ENCODE measurements around the gene MEX3D. TPM values are rescaled to one million over a fixed set of nuclear protein-coding genes. Genes with fewer than 3 reads are reported as not detected.

Gene MEX3D
- total RNA-seq, 4 donors from 2014 or later: 4.9 to 7.9 (median 6.5) TPM

- no peak for TF ChIP-seq CTCF (IDR thresholded peaks at IDR 0.05; ENCODE audit: low read depth)
These were observed 44.3 kb upstream of the MEX3D start for GRCh38 chr19:1612114-1613086.

- no peak for TF ChIP-seq CTCF (IDR thresholded peaks at IDR 0.05; ENCODE audit: low read depth)
These were observed 43.2 kb upstream of the MEX3D start for GRCh38 chr19:1611353-1611752.

GRCh38 chr19:1610579-1610978, 42.5 kb upstream of the MEX3D start:
- TF ChIP-seq CTCF (IDR thresholded peaks at IDR 0.05; ENCODE audit: low read depth): no peak

- TF ChIP-seq CTCF (IDR thresholded peaks at IDR 0.05; ENCODE audit: low read depth): no peak
These were observed 41.8 kb upstream of the MEX3D start for GRCh38 chr19:1609680-1610474.

- no peak for TF ChIP-seq CTCF (IDR thresholded peaks at IDR 0.05; ENCODE audit: low read depth)
These were observed 40.9 kb upstream of the MEX3D start for GRCh38 chr19:1609103-1609396.

- TF ChIP-seq CTCF (IDR thresholded peaks at IDR 0.05; ENCODE audit: low read depth): no peak
These were observed 40.4 kb upstream of the MEX3D start for GRCh38 chr19:1608359-1609102.

Measured in subcutaneous adipose tissue (tissue), 4 donors.